Measurements from ENCODE around the gene ZNF81.
A peak's percentile ranks its signal among the peaks of the same experiment; 100 is the strongest.
"Not testable (repeated sequence)": the region's sequence is repeated elsewhere in the genome, so short reads cannot be mapped to it uniquely, and the experiment has no call there.

Gene ZNF81

GRCh38 chrX:47836164-47837072 lies at the start of gene ZNF81:
ZNF81 (plus strand) TSS chrX:47836902; CDS start chrX:47846268, 9,366 bp downstream.
- DNase-seq (ENCODE audit: low spot score), result peak; percentile 89

- DNase-seq (ENCODE audit: low spot score), result no peak
Observed at GRCh38 chrX:47796433-47796906, 40.2 kb upstream of the ZNF81 start.

- no peak for DNase-seq (ENCODE audit: low spot score)
Observed at GRCh38 chrX:47797084-47797483, 39.6 kb upstream of the ZNF81 start.

GRCh38 chrX:47798861-47799260 lies 37.8 kb upstream of the ZNF81 start:
- no peak for DNase-seq (ENCODE audit: low spot score)

GRCh38 chrX:47802589-47802988 lies 34.1 kb upstream of the ZNF81 start:
- no peak for DNase-seq (ENCODE audit: low spot score)

- DNase-seq (ENCODE audit: low spot score), result not testable (repeated sequence)
Observed at GRCh38 chrX:47803103-47803502, 33.6 kb upstream of the ZNF81 start.

- DNase-seq (ENCODE audit: low spot score), result no peak
Observed at GRCh38 chrX:47804315-47804714, 32.4 kb upstream of the ZNF81 start.

- not testable (repeated sequence) for DNase-seq (ENCODE audit: low spot score)
Observed at GRCh38 chrX:47805844-47806243, 30.9 kb upstream of the ZNF81 start.

- DNase-seq (ENCODE audit: low spot score), result not testable (repeated sequence)
Observed at GRCh38 chrX:47806415-47807271, 30.1 kb upstream of the ZNF81 start.

GRCh38 chrX:47807272-47807538 lies 29.5 kb upstream of the ZNF81 start:
- DNase-seq (ENCODE audit: low spot score), result not testable (repeated sequence)

GRCh38 chrX:47807548-47807947 lies 29.2 kb upstream of the ZNF81 start:
- DNase-seq (ENCODE audit: low spot score), result no peak

GRCh38 chrX:47808904-47809788 lies 27.6 kb upstream of the ZNF81 start:
- DNase-seq (ENCODE audit: low spot score), result no peak

- DNase-seq (ENCODE audit: low spot score), result no peak
Observed at GRCh38 chrX:47814851-47815250, 21.9 kb upstream of the ZNF81 start.

GRCh38 chrX:47815901-47816845 lies 20.5 kb upstream of the ZNF81 start:
- peak; percentile 73 for DNase-seq (ENCODE audit: low spot score)

- no peak for DNase-seq (ENCODE audit: low spot score)
Observed at GRCh38 chrX:47817421-47817820, 19.3 kb upstream of the ZNF81 start.

GRCh38 chrX:47817897-47818296 lies 18.8 kb upstream of the ZNF81 start:
- DNase-seq (ENCODE audit: low spot score), result no peak

GRCh38 chrX:47828984-47829383 lies 7.7 kb upstream of the ZNF81 start:
- no peak for DNase-seq (ENCODE audit: low spot score)

- peak; percentile 43 for DNase-seq (ENCODE audit: low spot score)
Observed at GRCh38 chrX:47831788-47832187, 4.9 kb upstream of the ZNF81 start.

- DNase-seq (ENCODE audit: low spot score), result no peak
Observed at GRCh38 chrX:47838361-47838760, 1.7 kb downstream of the ZNF81 start.

GRCh38 chrX:47840111-47840510 lies 3.4 kb downstream of the ZNF81 start:
- DNase-seq (ENCODE audit: low spot score), result no peak

GRCh38 chrX:47843363-47843762 lies 6.7 kb downstream of the ZNF81 start:
- DNase-seq (ENCODE audit: low spot score), result no peak

All from LoVo (cell line).